ENCODE results near the gene KCNIP1.

DNA sequence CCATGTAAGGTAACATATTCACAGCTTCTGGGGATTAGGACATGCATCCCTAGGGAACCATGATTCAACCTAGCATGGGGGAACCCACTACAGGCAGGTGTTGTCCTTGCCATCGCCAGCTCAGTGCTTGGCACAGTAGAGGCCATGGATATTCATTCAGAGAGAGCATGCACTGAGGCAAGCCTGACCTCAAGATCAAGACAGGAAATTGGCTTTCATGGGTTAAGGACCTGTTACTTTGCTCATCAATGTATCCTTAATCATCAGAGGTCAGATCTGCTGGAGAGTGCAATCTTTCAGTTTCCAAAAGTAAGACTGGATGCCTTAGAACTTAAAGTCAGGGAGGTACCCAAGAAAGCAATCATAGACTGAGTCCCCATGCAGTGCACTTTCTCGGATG, 84.0 kb downstream of the KCNIP1 start:
- TF ChIP-seq, protein P1, sequence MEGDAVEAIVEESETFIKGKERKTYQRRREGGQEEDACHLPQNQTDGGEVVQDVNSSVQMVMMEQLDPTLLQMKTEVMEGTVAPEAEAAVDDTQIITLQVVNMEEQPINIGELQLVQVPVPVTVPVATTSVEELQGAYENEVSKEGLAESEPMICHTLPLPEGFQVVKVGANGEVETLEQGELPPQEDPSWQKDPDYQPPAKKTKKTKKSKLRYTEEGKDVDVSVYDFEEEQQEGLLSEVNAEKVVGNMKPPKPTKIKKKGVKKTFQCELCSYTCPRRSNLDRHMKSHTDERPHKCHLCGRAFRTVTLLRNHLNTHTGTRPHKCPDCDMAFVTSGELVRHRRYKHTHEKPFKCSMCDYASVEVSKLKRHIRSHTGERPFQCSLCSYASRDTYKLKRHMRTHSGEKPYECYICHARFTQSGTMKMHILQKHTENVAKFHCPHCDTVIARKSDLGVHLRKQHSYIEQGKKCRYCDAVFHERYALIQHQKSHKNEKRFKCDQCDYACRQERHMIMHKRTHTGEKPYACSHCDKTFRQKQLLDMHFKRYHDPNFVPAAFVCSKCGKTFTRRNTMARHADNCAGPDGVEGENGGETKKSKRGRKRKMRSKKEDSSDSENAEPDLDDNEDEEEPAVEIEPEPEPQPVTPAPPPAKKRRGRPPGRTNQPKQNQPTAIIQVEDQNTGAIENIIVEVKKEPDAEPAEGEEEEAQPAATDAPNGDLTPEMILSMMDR (IDR thresholded peaks at IDR 0.05; ENCODE audit: insufficient read depth, low read depth, low read length): no peak
- TF ChIP-seq EZH2 (IDR thresholded peaks at IDR 0.05; ENCODE audit: insufficient read depth, low read length): no peak
